ENCODE data around the gene PANX1.

Gene PANX1

DNA sequence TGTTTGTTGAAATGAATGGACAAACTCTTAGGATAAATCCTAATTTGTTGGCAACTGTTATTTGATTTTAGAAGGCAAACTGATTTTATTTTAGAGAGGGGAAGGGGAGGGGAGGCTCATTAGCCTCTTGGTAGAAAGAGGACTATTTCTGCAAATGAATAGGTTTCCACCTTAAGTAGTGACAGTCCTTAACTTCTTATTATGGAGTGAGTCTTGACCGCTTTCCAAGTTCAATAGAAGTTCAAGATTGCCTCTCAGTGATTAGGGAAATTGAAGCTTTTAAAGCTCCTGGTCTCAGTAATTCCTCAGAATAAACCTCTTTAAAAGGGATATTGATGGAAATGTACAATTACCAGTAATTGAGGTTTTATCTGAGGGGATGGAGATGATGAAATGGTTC, 55.7 kb downstream of the PANX1 start:
- no peak for DNase-seq (ENCODE audit: low read depth, low spot score)
- Histone ChIP-seq H3K9ac (ENCODE audit: insufficient read length, low read depth) (no peak overlapping the region), H3K4me1 (ENCODE audit: insufficient read depth, insufficient read length) (no peaks in the 10 kb centered on the region), H3K36me3 (ENCODE audit: insufficient read depth, insufficient read length, low read length) (peaks cover 36% of the 10 kb centered on the region), H3K9me3 (ENCODE audit: insufficient read depth, low read length) (no peaks in the 10 kb centered on the region), H3K27me3 (ENCODE audit: insufficient read depth, insufficient read length) (no peaks in the 10 kb centered on the region), H3K4me3 (ENCODE audit: insufficient read length, low read depth) (no peak overlapping the region)
- TF ChIP-seq SUZ12 (IDR thresholded peaks at IDR 0.05; ENCODE audit: extremely low read depth, insufficient read depth, insufficient read length) = no peak
- no peak for TF ChIP-seq YY1 (IDR thresholded peaks at IDR 0.05; ENCODE audit: insufficient read depth, insufficient read length)
- no peak for TF ChIP-seq ZNF274 (IDR thresholded peaks at IDR 0.05; ENCODE audit: low read depth, low read length)

DNA sequence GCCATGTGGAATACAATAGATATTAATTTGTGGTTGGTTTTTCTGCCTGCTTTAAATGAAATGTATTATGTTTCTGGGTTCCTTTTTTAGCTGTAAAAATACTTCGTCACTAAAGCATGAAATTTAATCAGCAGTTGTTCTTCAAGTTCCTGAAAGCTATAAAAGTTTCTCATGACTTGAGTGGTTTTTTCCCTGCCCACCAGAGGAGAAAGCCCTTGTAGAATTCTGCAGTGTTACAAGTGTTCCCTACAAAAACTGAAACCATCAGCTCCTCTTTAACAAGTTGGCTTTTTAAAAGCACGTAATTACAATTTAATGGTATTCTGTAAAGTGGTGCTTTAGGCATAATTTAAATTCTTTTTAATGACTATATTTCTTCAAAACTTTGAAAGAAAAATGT, 56.2 kb downstream of the PANX1 start:
- no peak for DNase-seq (ENCODE audit: low read depth, low spot score)
- Histone ChIP-seq H3K9ac (ENCODE audit: insufficient read length, low read depth) (no peak overlapping the region), H3K4me1 (ENCODE audit: insufficient read depth, insufficient read length) (no peaks in the 10 kb centered on the region), H3K27me3 (ENCODE audit: insufficient read depth, insufficient read length) (no peaks in the 10 kb centered on the region), H3K4me3 (ENCODE audit: insufficient read length, low read depth) (no peak overlapping the region), H3K36me3 (ENCODE audit: insufficient read depth, insufficient read length, low read length) (peaks cover 31% of the 10 kb centered on the region), H3K9me3 (ENCODE audit: insufficient read depth, low read length) (no peaks in the 10 kb centered on the region)
- no peak for TF ChIP-seq SUZ12 (IDR thresholded peaks at IDR 0.05; ENCODE audit: extremely low read depth, insufficient read depth, insufficient read length)
- no peak for TF ChIP-seq YY1 (IDR thresholded peaks at IDR 0.05; ENCODE audit: insufficient read depth, insufficient read length)
- TF ChIP-seq ZNF274 (IDR thresholded peaks at IDR 0.05; ENCODE audit: low read depth, low read length) = no peak

DNA sequence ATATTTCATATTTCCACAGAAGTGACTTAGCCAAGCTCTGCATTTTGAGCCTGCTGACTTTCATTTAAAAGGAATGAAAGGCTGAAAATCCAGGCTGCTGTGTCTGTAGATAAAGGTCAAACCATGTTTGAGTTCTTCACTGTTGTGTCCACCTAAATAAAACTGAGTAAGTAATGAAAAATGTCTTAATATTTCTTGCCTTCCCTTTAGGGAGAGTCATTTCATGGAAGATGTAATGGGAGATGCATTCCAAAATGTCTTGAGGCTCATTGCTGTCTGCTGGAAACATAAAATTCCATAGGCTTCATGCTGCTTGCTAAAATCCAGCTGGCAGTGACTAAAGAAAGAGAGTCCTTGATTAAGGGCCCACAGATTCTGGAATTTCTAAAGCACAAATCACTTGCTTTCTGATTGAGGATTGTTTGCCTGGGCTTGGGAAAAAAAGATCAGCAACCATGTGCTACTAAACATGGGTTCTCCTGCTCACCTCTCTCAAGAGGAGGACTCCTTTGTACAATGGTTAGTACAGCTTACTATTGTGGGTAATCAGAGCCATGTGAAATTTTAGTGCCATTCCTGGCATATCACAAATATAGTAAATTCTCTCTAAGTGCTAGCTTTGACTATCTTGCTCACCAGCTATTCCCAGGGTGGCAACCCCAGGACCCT, 56.9 kb downstream of the PANX1 start:
- H3K4me1 ChIP-seq (ENCODE audit: insufficient read depth, insufficient read length) = no peaks in the 10 kb centered on the region
- no peak overlapping the region for H3K4me3 ChIP-seq (ENCODE audit: insufficient read length, low read depth)
- peaks cover 25% of the 10 kb centered on the region for H3K36me3 ChIP-seq (ENCODE audit: insufficient read depth, insufficient read length, low read length)
- H3K9me3 ChIP-seq (ENCODE audit: insufficient read depth, low read length) = no peaks in the 10 kb centered on the region
- TF ChIP-seq SUZ12 (IDR thresholded peaks at IDR 0.05; ENCODE audit: extremely low read depth, insufficient read depth, insufficient read length) = no peak
- no peak for TF ChIP-seq YY1 (IDR thresholded peaks at IDR 0.05; ENCODE audit: insufficient read depth, insufficient read length)
- no peak for TF ChIP-seq ZNF274 (IDR thresholded peaks at IDR 0.05; ENCODE audit: low read depth, low read length)
- no peak for DNase-seq (ENCODE audit: low read depth, low spot score)
- no peak overlapping the region for H3K9ac ChIP-seq (ENCODE audit: insufficient read length, low read depth)
- no peaks in the 10 kb centered on the region for H3K27me3 ChIP-seq (ENCODE audit: insufficient read depth, insufficient read length)

DNA sequence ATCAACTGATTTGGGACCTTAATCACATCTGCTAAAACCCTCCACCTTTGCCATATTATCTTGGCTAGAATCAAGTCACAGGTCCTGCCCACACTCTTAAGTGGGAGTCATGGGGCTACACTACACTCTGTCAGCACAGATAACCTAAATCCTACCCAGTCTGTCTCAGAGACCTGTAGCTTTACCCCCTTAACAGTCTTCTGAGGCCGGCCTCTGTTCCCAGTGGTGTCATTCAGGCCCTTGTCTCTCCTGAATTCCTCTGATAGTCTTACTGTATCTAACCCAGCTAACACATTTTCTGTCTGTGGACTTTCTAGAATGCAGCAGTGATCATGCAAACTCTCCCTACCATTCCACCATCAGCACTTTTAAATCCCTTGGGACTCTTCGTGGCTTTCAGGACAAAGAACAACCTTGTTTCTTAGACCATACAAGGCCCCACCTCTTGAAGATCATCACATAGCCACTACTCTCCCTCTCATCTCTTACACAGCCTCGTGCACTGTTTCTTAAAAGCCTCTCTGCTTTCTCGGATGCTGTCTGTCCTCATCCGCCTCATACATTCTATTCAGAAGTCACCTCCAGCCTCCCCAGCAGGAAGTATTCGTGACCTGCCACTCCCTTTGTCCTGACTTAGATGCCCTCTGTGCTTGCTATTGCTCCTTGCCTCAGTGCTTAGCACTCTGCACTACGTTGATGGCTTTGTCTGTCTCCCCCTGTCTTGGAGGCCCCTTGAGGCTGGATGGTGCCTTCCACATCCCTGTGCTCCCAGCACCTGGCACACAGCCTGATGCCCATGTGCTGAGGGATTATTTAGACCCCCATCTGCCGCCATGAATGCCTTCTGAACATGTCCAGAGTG, 57.9 kb downstream of the PANX1 start:
- no peak for DNase-seq (ENCODE audit: low read depth, low spot score)
- H3K4me3 ChIP-seq (ENCODE audit: insufficient read length, low read depth) = no peak overlapping the region
- no peaks in the 10 kb centered on the region for H3K9me3 ChIP-seq (ENCODE audit: insufficient read depth, low read length)
- H3K9ac ChIP-seq (ENCODE audit: insufficient read length, low read depth) = no peak overlapping the region
- no peak for TF ChIP-seq SUZ12 (IDR thresholded peaks at IDR 0.05; ENCODE audit: extremely low read depth, insufficient read depth, insufficient read length)
- TF ChIP-seq ZNF274 (IDR thresholded peaks at IDR 0.05; ENCODE audit: low read depth, low read length) = no peak
- TF ChIP-seq YY1 (IDR thresholded peaks at IDR 0.05; ENCODE audit: insufficient read depth, insufficient read length) = no peak
- H3K27me3 ChIP-seq (ENCODE audit: insufficient read depth, insufficient read length) = no peaks in the 10 kb centered on the region
- no peaks in the 10 kb centered on the region for H3K4me1 ChIP-seq (ENCODE audit: insufficient read depth, insufficient read length)
- H3K36me3 ChIP-seq (ENCODE audit: insufficient read depth, insufficient read length, low read length) = peaks cover 15% of the 10 kb centered on the region

DNA sequence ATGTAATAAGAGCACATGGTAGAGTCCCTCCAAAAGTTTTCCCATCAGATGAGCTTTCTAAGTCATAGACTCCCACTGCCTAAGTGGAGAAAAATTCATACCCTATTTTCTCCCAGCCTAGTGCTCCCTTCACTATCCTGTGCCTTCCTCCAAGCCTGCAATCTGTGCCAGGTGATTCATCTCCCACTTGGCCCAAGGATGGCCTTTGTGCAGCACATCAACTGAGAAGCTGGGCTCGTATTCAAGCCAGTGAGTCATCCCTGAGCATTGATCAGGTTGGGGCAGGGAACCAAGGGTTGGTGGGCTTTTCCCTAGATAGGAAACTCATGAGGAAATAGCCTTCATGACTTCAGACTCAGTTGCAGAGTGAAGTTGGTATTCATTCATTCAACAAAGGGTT, 64.6 kb downstream of the PANX1 start:
- H3K27me3 ChIP-seq (ENCODE audit: insufficient read depth, insufficient read length) = no peaks in the 10 kb centered on the region
- H3K9me3 ChIP-seq (ENCODE audit: insufficient read depth, low read length) = no peaks in the 10 kb centered on the region
- H3K36me3 ChIP-seq (ENCODE audit: insufficient read depth, insufficient read length, low read length) = no peaks in the 10 kb centered on the region
- no peak overlapping the region for H3K9ac ChIP-seq (ENCODE audit: insufficient read length, low read depth)
- no peak overlapping the region for H3K4me3 ChIP-seq (ENCODE audit: insufficient read length, low read depth)
- no peaks in the 10 kb centered on the region for H3K4me1 ChIP-seq (ENCODE audit: insufficient read depth, insufficient read length)
- DNase-seq (ENCODE audit: low read depth, low spot score) = no peak
- no peak for TF ChIP-seq YY1 (IDR thresholded peaks at IDR 0.05; ENCODE audit: insufficient read depth, insufficient read length)
- TF ChIP-seq SUZ12 (IDR thresholded peaks at IDR 0.05; ENCODE audit: extremely low read depth, insufficient read depth, insufficient read length) = no peak
- TF ChIP-seq ZNF274 (IDR thresholded peaks at IDR 0.05; ENCODE audit: low read depth, low read length) = no peak

DNA sequence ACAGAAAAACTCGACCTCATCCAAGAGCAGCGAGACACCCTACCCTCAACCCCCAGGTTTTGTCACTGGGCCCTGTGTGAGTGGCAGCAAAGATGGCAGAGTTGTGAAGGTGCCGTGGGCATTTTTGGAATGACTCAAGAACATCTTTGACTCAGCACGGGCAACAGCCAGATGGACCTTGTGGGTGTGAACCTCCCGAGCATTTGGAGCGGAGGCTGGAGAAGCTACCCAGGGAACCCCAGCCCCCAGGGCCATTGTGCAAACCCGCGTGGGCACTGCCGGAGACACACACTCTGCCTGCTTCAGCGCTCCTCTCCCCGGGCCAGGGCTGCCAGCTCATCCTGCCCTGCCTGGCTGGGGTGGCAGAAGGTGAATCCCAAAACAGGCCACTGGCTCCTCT, 66.1 kb downstream of the PANX1 start:
- Histone ChIP-seq H3K4me3 (ENCODE audit: insufficient read length, low read depth) (no peak overlapping the region), H3K9me3 (ENCODE audit: insufficient read depth, low read length) (no peaks in the 10 kb centered on the region), H3K4me1 (ENCODE audit: insufficient read depth, insufficient read length) (no peaks in the 10 kb centered on the region), H3K36me3 (ENCODE audit: insufficient read depth, insufficient read length, low read length) (no peaks in the 10 kb centered on the region), H3K9ac (ENCODE audit: insufficient read length, low read depth) (no peak overlapping the region), H3K27me3 (ENCODE audit: insufficient read depth, insufficient read length) (no peaks in the 10 kb centered on the region)
- DNase-seq (ENCODE audit: low read depth, low spot score) = no peak
- no peak for TF ChIP-seq ZNF274 (IDR thresholded peaks at IDR 0.05; ENCODE audit: low read depth, low read length)
- no peak for TF ChIP-seq YY1 (IDR thresholded peaks at IDR 0.05; ENCODE audit: insufficient read depth, insufficient read length)
- no peak for TF ChIP-seq SUZ12 (IDR thresholded peaks at IDR 0.05; ENCODE audit: extremely low read depth, insufficient read depth, insufficient read length)

DNA sequence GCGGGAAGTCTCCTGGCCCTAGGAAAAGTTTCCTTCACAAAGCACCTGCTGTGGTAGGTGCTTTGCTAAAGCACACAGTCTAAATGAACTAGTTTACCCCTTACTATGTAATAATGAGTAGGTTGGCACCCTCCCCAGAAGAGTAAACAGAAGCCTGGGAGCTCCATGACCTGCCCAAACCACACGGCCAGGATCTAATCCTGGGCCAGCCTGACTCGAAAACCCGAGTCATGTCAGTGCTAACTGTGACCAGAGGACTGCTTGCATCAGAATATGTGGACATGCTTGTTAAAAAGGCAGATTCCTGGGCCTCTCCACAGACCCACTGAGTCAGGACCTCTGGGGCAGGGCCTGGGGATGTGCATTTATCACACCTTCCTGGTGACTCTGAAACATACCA, 67.7 kb downstream of the PANX1 start:
- H3K4me1 ChIP-seq (ENCODE audit: insufficient read depth, insufficient read length) = no peaks in the 10 kb centered on the region
- TF ChIP-seq SUZ12 (IDR thresholded peaks at IDR 0.05; ENCODE audit: extremely low read depth, insufficient read depth, insufficient read length) = no peak
- TF ChIP-seq ZNF274 (IDR thresholded peaks at IDR 0.05; ENCODE audit: low read depth, low read length) = no peak
- TF ChIP-seq YY1 (IDR thresholded peaks at IDR 0.05; ENCODE audit: insufficient read depth, insufficient read length) = no peak
- no peak for DNase-seq (ENCODE audit: low read depth, low spot score)
- no peaks in the 10 kb centered on the region for H3K9me3 ChIP-seq (ENCODE audit: insufficient read depth, low read length)
- H3K36me3 ChIP-seq (ENCODE audit: insufficient read depth, insufficient read length, low read length) = no peaks in the 10 kb centered on the region
- no peaks in the 10 kb centered on the region for H3K27me3 ChIP-seq (ENCODE audit: insufficient read depth, insufficient read length)
- no peak overlapping the region for H3K4me3 ChIP-seq (ENCODE audit: insufficient read length, low read depth)
- H3K9ac ChIP-seq (ENCODE audit: insufficient read length, low read depth) = no peak overlapping the region
